OCI-LY3 (cell line): ENCODE measurements around the gene PTPRN2.

Experiments
- EZH2phosphoT487 ChIP-seq: fragments of 200-600 bp; shearing (Covaris generic); IDR thresholded peaks from 2 replicates; pipeline ENCODE4 v1.6.1; 2018; ENCODE audit warnings: antibody characterized with exemption, mixed run types, low read depth
- TF ChIP-seq, protein P1 (sequence below): fragments of 200-600, 300-600 bp; sonication (generic); IDR thresholded peaks from 2 replicates; pipeline ENCODE4 v1.5.1; 2014; ENCODE audit warnings: antibody characterized with exemption, low read length, low read depth

DNA sequence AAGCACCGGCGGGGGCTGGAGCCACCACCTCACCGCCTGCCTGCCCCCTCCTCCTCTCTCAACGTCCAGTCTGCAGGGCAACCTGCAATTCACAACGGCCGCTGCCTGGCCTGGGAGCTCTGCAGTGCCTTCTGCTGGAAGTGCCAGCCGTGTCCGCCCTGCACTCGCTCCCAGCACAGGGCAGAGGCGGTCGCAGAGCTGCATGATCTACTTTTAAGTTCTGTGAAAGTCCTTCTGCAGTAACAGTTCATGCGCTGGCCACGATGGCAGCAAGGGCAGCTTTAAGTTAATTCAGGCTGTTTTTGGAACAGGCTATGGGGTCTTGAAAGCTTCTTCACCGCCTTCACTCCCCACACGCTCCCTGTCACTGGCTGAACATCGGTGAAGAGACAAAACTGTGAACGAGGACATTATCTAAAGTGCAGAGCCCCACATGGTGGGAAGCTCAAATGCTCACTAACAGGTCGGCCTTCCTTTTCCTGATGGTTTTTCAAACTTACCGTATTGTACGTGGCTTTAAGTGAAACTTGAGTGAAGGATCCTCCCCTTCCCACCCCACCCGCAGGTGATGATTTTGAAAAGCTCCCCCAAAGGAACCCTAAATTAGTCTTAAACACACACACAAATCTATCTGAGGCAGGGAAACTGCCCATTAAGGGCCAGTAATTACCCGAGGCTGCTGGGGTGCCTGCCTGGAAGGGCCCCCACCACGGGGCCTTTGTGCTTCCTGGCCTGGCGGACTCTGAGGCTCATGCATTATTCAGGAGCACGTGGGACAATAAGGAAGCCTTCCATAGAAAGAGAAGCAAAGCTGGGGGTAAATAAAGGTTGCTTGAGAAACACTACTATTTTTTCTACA, 746.5 kb downstream of the PTPRN2 start:
- TF ChIP-seq, protein P1, sequence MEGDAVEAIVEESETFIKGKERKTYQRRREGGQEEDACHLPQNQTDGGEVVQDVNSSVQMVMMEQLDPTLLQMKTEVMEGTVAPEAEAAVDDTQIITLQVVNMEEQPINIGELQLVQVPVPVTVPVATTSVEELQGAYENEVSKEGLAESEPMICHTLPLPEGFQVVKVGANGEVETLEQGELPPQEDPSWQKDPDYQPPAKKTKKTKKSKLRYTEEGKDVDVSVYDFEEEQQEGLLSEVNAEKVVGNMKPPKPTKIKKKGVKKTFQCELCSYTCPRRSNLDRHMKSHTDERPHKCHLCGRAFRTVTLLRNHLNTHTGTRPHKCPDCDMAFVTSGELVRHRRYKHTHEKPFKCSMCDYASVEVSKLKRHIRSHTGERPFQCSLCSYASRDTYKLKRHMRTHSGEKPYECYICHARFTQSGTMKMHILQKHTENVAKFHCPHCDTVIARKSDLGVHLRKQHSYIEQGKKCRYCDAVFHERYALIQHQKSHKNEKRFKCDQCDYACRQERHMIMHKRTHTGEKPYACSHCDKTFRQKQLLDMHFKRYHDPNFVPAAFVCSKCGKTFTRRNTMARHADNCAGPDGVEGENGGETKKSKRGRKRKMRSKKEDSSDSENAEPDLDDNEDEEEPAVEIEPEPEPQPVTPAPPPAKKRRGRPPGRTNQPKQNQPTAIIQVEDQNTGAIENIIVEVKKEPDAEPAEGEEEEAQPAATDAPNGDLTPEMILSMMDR: no peak
- TF ChIP-seq EZH2phosphoT487: no peak
